HG02623 (cell line): ENCODE data around the gene CRAT.

Experiments
- ATAC-seq: cut with Tn5 transposase; IDR thresholded peaks from one replicate; pipeline ENCODE4 v1.9.1; 2021; ENCODE audit warnings: moderate library complexity; ENCODE audit not compliant: unreplicated experiment

Gene CRAT

GRCh38 chr9:129110740-129111527 lies at the start of gene CRAT, which contains the start of gene PTPA:
Gene CRAT, minus strand, starts transcription at chr9:129110793. Its CDS starts 284 bp downstream, at chr9:129110509.
Gene PTPA, plus strand, starts transcription at chr9:129111415. Its CDS starts 186 bp downstream, at chr9:129111601.
- ATAC-seq, result peak; percentile 77

DNA sequence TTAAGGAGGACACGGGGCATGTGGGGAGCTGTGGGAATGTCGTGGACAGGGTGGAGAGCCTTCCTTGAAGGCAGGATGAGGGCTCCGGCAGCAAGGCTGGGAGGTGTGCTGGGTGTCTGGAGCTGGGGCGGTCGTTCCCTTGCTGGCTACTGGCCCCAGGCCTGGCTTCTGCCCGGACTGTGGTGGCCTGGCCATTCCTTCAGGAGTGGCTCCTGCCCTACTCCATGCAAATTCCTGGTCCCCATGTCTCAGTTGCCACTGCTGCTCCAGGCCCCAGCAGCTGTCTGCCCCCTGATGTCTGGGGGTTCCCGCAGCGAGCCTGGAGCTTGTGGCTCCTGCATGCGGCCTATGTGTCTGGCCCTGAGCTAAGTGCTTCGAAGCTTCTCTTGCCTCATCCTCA lies 45.6 kb upstream of the CRAT start:
- no peak for ATAC-seq

DNA sequence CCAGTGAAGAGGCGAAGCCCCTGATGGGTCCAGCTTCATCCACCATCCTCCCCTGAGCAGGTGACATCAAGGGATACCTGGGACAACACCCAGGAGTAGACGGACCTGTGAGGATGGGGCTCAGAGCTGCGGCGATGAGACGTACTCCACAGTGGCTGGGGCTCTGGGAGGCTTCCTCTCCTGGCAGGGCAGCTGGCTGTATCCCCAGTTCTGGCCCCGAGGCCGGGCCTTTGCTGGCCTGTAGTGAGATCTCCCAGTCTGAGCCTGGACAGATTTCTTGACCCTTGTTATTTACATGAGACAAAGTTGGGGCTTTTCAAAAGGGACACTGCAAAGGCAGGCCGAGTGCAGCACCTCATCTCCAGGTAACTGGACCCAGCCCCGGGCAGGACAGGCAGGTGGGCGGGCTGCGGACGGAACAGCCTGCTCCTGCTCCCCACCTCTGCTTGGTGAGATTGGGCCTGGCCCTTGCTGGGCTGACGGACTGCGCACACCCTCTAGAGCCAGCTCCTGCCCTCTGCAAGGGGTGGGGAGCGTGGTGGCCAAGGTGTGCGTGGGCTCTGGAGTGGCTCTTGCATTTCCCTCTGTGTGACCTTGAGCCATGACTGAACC lies 44.4 kb upstream of the CRAT start:
- ATAC-seq, result no peak

DNA sequence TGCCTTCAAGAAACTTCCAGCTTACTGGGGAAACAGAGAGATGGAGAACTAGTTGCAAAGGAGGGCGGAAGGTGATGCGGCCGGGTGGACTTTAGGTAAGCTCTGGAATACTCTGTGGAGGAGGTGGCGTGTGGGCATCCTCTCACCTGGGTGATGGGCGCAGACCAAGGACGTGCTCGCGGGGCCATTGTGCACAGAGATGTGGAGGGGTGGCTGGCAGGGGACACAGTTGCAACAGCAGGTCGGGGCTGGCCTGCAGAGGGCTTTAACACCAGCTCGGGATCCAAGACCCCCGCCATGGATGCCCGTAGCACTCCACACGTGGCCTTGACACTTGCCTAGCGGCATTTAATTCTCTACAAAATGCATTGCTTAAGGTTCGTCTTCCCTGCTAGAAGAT lies 40.9 kb upstream of the CRAT start:
- no peak for ATAC-seq

DNA sequence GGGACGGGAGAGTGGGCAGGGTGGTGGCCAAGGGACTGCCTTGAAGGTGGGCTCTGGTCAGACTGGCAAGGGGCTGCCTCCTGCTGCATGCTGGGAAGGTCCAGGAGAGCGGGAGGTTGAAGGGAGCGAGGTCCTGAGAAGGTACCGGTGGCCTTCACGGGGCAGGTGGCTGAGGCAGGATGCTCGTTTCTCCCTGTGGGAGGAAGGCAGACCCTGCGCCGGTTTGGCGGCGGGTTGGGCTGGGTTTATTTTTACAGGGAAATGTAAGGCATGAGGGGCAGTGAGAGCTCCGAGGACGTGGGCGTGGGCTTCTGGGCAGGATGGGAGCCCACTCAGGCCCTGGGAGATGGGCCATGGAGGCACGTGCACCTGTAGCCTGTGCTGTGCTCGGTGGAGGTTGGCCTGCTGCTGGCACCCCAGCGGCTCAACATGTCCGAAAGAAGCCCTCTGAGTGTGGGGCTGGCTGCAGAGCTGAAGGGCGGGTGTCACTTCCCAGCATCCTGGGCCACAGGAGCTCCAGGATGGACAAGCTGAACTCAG lies 40.1 kb upstream of the CRAT start:
- ATAC-seq, result no peak

GRCh38 chr9:129150122-129150521 lies 39.5 kb upstream of the CRAT start:
- ATAC-seq, result no peak

- no peak for ATAC-seq
These were observed 38.8 kb upstream of the CRAT start for GRCh38 chr9:129149442-129149841.

DNA sequence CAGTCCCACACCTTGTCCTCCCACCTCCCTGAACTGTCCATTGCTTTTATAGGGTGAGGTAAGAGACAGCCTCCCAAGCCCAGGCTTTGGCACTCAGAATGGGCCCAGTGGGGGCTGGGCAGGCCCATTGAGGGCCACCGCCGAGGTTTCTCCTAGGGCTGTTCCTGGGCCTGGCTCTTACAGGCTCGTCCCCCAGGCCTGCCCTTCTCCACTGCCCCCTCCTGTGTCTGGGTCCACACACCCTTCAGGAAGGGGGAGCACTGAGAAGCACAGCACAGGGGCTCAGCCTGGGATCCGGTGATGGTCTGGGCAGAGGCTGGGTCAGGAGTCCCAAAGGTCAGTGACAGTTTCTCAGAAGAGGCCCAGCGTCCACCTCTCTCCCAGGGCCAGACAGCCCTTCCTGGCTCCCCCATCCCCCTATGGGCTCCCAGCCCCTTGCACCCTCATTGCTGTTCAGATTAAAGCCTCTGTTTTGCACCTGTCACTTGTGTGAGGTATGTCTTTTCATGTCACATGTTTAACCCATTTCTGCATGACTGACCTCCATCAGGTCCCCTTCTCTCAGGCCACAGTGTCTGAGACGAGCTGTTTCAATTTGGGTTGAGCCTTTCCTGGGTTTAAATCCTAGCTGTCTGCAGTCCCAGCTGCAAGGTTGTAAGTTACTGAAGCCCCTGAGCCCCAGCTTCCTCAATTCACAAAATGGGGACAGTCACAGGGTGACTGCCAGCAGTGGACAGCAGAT lies 38.0 kb upstream of the CRAT start:
- no peak for ATAC-seq

DNA sequence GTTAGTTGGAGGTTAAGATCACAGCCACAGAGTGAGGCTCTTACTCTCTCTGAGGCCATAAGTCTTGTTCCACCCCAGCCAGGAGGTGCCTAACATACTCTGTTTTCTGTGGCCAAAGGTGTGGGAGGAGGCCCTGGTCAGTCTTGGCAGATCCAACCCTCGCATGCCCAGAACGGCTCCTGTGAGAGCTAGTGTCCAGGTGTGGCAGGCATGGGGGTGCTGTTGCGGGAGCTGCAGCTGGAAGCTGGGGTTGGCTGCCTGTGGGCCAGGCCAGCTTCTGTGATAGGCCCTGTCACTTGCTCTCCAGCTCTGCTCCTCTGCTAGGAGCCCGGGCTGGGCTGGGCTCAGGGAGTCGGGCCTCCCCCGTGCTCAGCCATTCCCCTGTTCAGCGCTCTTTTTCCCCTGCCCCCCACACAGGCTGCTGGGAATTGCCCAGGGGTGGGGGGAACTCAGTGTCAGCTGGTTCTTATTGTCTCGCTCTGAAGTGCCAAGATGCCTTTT lies 35.9 kb upstream of the CRAT start:
- no peak for ATAC-seq

DNA sequence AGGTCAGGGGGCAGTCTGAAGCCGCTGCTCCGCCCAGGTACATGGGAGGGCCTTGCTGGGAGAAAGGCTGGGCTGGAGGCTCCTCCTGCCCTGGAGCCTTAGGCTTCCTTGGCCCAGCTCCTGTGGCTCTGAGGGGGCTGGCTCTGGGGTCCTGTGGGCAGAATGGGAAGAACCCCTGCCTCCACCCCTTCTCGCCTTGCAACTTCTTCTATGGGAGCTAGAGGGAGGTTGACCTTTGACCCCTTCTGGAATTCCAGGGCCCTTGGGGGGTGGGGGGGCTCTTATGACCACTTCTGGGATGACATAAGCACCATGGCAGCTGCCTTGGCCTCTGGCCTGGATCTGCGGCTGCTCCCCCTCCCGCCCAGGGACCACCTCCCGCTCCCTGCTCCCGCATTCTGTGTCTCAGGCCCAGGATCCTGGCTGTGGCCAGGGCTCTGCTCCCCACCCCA lies 35.3 kb upstream of the CRAT start:
- ATAC-seq, result no peak

DNA sequence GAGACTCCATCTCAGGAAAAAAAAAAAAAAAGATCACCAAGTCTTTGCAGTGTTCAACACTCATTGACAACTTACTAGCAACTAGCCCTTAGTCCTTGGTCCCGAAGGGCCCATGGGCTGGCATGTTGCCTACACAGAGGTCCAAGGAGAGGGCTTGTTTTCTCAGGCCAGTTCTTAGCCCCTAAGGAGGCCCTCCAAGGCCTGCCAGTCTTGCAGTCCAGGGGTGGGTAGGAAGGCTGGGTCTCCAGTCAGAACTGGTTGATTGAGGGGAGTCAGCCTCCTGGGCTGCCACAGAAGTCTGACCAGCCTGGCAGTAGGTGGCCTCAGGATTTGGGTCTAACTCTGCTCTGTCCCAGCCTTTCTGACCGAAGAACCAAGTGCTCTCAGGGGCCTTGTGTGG lies 34.7 kb upstream of the CRAT start:
- no peak for ATAC-seq

DNA sequence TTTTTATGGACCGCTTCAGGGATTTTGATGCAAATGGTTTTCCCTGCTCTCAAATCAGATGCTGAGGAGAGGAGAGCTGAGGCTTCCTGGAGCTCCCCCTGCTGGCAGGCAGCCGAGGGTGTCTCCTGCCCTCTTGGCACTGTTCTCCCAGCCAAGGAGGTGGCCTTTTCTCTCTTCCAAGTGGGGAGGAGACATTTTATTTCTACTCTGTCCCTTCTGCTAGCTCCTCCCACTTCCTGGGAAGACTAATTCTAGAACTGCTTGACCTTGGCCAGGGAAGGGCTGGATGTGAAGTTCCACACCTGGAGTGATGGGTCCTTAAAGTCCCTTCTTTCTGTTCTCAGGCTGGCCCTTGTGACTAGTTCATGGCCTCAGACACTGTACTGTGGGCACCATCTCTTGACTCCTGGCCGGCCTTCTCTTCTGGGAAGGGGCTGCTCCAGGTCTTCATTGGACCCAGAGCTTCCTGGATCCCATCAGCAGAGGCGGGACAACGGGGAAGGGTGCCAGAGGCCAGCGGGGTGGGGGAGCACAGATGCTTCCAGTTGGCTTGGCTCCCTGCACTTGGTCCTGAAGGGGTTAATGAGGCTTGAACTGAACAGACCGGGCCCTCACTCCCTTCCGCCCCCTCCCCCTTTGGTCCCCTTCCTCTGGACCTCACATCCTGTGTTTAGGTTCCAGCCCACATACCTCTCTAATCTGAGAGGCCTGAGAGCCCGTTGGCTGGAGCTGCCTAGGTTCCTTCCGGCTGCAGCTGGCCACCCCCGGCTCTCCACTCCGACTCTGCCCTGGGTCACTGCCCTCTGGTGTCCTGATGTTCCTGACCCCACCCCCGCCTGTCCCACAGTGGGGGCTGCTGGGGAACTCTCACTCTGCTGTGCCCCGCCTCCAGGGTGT lies 32.7 kb upstream of the CRAT start:
- no peak for ATAC-seq

- no peak for ATAC-seq
These were observed 31.7 kb upstream of the CRAT start for GRCh38 chr9:129142138-129142935.

DNA sequence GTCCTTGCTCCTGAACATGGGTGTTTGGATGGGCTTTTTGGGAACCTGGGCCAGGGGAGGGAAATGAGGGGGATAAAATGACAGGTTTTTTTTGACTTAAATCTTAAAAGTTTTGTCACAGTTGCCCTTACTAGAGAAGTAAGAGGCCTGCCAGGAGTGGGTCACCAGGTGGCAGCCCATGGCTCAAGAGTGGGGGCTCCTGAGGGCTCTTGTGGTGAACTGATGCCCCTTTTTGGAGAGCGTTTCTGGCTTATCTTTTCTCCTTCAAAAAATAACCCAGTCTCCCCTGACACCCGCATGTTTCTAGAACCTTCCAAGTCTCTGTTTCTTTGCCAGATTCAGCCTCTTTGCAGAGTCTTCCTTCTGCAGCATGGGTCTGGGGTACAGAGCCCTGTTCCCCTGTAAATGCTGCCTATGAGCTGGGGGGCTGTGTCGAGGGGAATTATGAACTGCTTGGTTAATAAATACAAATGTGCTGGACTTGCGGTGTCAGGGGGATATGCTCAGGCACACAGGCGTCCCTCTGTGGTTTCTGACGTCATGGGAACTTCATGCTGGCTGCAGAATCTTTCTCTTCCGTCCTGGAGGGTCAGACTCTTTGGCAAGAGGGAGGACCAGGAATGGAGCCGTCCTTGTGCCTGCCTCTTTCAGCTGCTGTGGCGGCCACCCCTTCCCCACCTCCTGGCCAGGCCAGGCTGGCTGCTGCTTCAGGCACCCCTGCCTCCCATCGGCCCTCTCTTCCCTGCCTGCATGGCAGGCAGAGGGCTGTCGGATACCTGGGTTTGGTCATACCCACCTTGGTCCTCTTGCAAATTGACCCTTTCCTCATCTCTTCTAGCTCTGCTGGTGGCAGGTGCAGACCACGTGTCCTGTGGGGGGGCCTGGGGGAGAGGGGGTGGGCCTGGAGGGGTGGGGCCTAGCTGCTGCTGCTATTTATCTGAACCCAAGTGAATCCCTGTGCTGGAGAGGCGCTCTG lies 30.8 kb upstream of the CRAT start:
- ATAC-seq, result no peak

GRCh38 chr9:129140397-129141065 lies 29.9 kb upstream of the CRAT start:
- no peak for ATAC-seq

- ATAC-seq, result peak; percentile 39
These were observed 29.4 kb upstream of the CRAT start for GRCh38 chr9:129139993-129140396.

- ATAC-seq, result no peak
These were observed 28.8 kb upstream of the CRAT start for GRCh38 chr9:129139233-129139992.
